Suprapubic skin (tissue), 4 donors: Measurements from ENCODE around the gene EEFSEC.

Experiments used
- POLR2A ChIP-seq, 2 donors: fragments of 450-650 bp; IDR thresholded peaks; one replicate each; pipeline ENCODE4 v1.6.1; 2017; ENCODE audit warnings: antibody characterized with exemption in 2 of 2, mild to moderate bottlenecking in 2 of 2, moderate library complexity in 2 of 2
- POLR2AphosphoS5 ChIP-seq, 3 donors: sonication (generic); formaldehyde crosslinking; IDR thresholded peaks; one replicate each; pipeline ENCODE4 v1.6.1; 2017; ENCODE audit warnings: antibody characterized with exemption in 3 of 3

DNA sequence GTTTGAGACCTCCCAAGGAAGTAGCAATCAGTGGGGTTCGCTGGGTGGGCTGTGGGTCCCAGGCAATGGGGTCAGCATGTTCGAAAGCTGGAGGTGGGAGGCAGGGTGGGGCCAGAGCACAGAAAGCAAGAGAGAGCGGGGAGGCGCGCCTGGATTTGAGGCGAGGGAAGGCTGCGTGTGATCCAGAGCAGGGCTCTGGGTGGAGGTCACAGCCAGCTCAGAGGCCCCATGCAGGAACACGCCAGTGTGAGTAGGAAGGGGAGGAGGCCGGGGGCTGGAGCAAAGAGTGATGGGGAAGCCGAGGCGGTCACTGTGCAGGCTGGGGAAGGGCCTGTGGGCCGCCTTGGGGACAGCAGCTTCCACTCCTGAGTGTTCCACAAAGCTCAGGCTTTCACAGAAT, 304.7 kb downstream of the EEFSEC start:
- TF ChIP-seq POLR2A (IDR thresholded peaks at IDR 0.05) (no peak), POLR2AphosphoS5 (IDR thresholded peaks at IDR 0.05) (no peak)
